ENCODE data around the gene ZG16B. TPM values are rescaled to one million over a fixed set of nuclear protein-coding genes. Genes with fewer than 3 reads are reported as not detected.

Gene ZG16B
- total RNA-seq, 1 donor from 2014 or later, result 0.27 TPM

DNA sequence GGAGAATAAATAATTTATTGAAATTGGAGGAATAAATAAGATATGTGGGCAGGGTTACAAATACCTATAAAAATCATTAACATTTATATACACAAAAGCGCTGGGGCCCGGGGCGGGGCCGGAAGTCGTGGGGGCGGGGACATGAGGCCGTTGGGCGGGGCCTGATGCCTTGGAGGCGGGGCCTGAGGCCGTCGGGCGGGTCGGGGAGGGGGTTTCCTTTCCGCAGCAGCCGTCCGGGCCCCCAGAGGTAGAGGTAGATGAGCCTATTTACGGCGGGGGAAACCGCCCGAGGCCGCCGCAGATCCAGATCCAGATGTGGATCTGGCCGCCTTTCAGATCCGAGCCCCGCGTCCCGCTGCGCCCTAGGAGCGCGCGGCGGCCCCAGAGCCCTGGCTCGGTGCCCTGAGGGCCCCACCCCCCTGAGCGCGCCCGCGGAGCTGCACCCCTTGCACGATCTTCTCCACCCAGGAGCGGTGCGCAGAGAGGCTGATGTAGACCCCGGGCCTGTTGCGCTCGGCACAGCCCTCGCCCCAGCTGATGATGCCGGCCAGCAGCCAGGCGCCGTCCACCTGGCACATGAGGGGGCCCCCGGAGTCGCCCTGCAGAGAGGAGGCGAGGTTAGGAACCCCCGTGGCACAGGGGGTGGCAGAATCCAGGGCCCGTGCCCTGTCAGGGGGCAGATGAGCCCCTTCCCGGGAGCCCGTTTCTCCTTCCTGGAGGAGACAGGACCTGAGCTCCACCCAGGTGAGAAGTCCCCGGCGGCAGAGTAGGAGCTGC, 22.8 kb downstream of the ZG16B start:
- Histone ChIP-seq H3K4me3 (no peak overlapping the region), H3K9me3 (replicated peaks) (peaks cover 20% of the 10 kb centered on the region), H3K27me3 (ENCODE audit: low read depth) (peaks cover 92% of the 10 kb centered on the region), H3K27ac (replicated peaks) (no peak overlapping the region), H3K36me3 (no peaks in the 10 kb centered on the region), H3K4me1 (no peaks in the 10 kb centered on the region)
- intact Hi-C loops (cut with micrococcal nuclease), result no loop called here
- DNase-seq, result no peak
- TF ChIP-seq, protein P1, sequence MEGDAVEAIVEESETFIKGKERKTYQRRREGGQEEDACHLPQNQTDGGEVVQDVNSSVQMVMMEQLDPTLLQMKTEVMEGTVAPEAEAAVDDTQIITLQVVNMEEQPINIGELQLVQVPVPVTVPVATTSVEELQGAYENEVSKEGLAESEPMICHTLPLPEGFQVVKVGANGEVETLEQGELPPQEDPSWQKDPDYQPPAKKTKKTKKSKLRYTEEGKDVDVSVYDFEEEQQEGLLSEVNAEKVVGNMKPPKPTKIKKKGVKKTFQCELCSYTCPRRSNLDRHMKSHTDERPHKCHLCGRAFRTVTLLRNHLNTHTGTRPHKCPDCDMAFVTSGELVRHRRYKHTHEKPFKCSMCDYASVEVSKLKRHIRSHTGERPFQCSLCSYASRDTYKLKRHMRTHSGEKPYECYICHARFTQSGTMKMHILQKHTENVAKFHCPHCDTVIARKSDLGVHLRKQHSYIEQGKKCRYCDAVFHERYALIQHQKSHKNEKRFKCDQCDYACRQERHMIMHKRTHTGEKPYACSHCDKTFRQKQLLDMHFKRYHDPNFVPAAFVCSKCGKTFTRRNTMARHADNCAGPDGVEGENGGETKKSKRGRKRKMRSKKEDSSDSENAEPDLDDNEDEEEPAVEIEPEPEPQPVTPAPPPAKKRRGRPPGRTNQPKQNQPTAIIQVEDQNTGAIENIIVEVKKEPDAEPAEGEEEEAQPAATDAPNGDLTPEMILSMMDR (IDR thresholded peaks at IDR 0.05; ENCODE audit: borderline replicate concordance), result no peak

- Histone ChIP-seq H3K27me3 (ENCODE audit: low read depth) (peaks cover 92% of the 10 kb centered on the region), H3K4me1 (no peaks in the 10 kb centered on the region), H3K27ac (replicated peaks) (no peak overlapping the region), H3K9me3 (replicated peaks) (peaks cover 14% of the 10 kb centered on the region), H3K4me3 (no peak overlapping the region), H3K36me3 (no peaks in the 10 kb centered on the region)
- no peak for DNase-seq
- TF ChIP-seq, protein P1 (IDR thresholded peaks at IDR 0.05; ENCODE audit: borderline replicate concordance), result no peak
- intact Hi-C loops (cut with micrococcal nuclease), result no loop called here
These were observed 23.5 kb downstream of the ZG16B start for GRCh38 chr16:2853531-2854073.

- H3K4me3 ChIP-seq, result no peak overlapping the region
- peaks cover 14% of the 10 kb centered on the region for H3K9me3 ChIP-seq (replicated peaks)
- peaks cover 92% of the 10 kb centered on the region for H3K27me3 ChIP-seq (ENCODE audit: low read depth)
- no peak for DNase-seq
- TF ChIP-seq, protein P1 (IDR thresholded peaks at IDR 0.05; ENCODE audit: borderline replicate concordance), result peak; percentile 26
- H3K36me3 ChIP-seq, result no peaks in the 10 kb centered on the region
- no peaks in the 10 kb centered on the region for H3K4me1 ChIP-seq
- H3K27ac ChIP-seq (replicated peaks), result no peak overlapping the region
- intact Hi-C loops (cut with micrococcal nuclease), result no loop called here
These were observed 24.7 kb downstream of the ZG16B start for GRCh38 chr16:2854700-2855309.

- no peak for DNase-seq
- H3K27me3 ChIP-seq (ENCODE audit: low read depth), result peaks cover 92% of the 10 kb centered on the region
- intact Hi-C loops (cut with micrococcal nuclease), result no loop called here
These were observed 25.4 kb downstream of the ZG16B start for GRCh38 chr16:2855536-2855935.

DNA sequence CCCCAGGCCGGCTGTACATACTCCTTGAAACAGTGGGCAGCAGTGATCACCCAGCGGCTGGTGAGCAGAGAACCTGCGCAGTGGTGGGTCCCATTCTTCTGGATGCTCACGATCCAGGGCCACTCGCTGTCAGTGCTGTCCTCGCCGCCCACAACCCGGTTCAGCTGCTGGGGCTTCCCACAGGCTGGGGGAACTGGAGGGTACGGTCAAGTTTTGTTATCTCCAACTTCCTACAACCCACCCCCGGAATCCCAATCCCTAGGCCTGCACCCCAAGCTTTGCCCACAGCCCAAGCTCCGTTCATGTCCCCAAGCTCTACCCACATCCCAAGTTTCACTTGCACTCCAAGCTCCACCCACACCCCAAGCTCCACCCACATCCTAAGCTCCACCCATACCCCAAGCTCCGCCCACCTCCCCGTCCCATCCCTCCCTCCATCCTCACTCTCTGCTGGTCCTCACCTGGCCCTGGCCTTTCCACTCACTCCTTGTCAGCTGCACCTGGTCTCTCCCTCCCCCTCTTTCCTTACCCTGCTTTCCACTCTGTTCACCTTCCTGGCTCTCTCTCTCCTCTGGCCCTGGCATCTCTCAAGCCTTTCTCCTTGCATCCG, 26.1 kb downstream of the ZG16B start:
- DNase-seq, result no peak
- peaks cover 26% of the 10 kb centered on the region for H3K9me3 ChIP-seq (replicated peaks)
- intact Hi-C loops (cut with micrococcal nuclease), result no loop called here
- no peaks in the 10 kb centered on the region for H3K36me3 ChIP-seq
- TF ChIP-seq, protein P1 (IDR thresholded peaks at IDR 0.05; ENCODE audit: borderline replicate concordance), result no peak
- no peak overlapping the region for H3K27ac ChIP-seq (replicated peaks)
- no peak overlapping the region for H3K4me3 ChIP-seq
- H3K4me1 ChIP-seq, result no peaks in the 10 kb centered on the region
- peaks cover 92% of the 10 kb centered on the region for H3K27me3 ChIP-seq (ENCODE audit: low read depth)

More at GRCh38 chr16:2855536-2855935, 25.4 kb downstream of the ZG16B start:
- TF ChIP-seq, protein P1 (IDR thresholded peaks at IDR 0.05; ENCODE audit: borderline replicate concordance), result no peak
- Histone ChIP-seq H3K4me3 (no peak overlapping the region), H3K4me1 (no peaks in the 10 kb centered on the region), H3K36me3 (no peaks in the 10 kb centered on the region), H3K9me3 (replicated peaks) (peaks cover 20% of the 10 kb centered on the region), H3K27ac (replicated peaks) (no peak overlapping the region)
